ENCODE measurements around the gene EYA2.

EYA2 gene

DNA sequence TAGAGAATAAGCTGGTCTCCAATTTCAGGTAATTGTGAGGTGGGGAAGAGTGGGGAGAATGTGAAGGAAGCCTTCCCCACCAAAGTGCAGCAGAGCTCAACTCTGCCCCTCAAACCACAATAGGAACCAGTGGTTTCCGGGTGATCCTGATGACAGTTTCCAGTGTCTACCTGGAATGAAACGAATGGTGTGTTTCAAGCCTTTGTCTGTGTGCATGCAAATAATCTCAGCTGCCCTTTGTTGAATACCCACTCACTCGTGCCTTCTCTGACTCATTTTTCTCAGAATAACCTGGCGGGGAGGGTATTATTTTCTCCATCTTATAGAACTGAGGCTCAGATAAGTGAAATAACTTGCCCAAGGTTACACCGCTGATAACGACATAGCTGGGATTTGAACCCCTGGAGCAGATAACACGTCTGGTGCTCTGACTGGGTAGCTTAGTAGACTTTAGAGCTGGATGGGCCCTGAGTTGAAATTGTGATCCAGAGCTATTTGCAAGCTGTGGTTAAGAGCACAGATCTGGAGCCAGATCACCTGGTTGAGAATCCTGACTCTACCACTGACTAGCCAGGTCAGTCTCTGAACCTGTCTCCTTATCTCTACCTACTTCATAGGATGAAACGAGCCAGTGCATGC is 85.1 kb downstream of the EYA2 start:
- no peak for DNase-seq (ENCODE audit: low spot score)

DNA sequence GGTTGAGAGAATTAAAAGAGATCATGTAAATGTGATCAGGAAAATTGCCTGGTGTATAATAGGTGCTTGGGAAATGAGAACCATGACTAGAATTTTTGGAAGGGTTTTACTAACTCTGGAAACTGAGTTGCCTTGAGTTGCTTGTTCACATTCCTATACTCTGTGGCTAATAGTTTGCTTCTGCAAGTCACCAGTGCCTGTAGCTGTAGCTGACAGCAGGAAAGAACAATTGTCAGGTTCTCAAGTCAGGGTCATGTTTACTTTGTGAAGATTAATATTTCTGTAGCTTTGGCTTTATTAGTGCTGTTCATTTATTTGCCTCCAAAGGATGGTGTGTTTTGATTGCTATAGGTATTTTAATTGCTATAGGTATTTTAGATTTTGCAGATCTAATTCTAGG is 86.5 kb downstream of the EYA2 start:
- no peak for DNase-seq (ENCODE audit: low spot score)

DNA sequence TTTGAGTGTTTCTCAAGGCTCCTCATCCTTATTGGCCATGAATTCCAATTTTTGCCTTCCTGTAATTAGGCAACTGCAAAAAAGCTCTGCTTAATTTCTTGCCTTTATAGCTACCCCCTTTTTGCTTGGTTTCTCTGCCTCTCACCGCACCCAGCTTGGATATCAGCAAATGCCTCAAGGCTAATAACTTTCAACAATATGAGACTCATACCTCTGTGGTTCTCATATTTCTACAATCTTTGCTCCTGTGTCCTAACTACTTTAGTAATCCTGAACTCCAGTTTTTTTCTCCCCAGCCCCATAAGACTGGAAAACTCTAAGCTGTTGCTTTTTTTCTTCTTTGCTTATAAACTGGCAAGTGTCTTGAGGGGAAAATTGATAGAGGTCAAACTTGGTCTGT is 88.8 kb downstream of the EYA2 start:
- no peak for DNase-seq (ENCODE audit: low spot score)

DNA sequence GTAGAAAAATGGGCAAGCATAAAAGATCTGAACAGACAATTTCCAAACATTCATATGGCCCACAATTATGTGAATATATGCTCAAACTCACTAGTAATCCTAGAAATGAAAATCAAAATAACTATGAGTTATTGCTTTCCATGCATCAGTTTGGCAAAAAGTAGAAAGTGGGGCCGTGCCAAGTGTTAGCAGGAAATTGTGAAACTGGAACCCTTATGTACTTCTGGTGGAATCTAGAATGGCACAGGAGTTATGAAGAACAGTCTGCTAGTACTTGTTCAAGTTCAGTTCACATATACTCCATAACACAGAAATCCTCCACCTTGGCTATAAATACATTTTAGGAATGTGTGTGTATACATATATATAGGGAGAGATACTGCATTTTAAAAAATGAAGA is 89.8 kb downstream of the EYA2 start:
- DNase-seq (ENCODE audit: low spot score) = no peak

DNA sequence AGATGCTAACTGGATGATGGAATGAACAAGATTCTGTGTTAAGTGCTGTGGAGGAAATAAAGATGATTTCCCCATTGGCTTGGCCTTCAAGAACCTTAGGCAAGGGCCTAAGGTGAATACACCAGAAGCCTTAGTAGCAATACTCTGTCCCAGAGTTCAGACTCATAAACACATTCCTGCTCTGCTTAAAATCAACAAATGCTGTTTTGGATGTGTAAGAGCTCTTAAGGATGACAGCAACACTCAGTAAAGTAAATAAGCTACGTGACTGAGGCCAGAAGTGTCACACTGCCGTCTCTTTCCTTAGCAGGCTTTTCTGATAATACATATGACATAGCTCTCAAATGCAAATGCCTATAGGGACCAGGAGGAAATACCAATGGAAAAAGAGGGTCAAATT is 90.6 kb downstream of the EYA2 start:
- DNase-seq (ENCODE audit: low spot score) = no peak

DNA sequence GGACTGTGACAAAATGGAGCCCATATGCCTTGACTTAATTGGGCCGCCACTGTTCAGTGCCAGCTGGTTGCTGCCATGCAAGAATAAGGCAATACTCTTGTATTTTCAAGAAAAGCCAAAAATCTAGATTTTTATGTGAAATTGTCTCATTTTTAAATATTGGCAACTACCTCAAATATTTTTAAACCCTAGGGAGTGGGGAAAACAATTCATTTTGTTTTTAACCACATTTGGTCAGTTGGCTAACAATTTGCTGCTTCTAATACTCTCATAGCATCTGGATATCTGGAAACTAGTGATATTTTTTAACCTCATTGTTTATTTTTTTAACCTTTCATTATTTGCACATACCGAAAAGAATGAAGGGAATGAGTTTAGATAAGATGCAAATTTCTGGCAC is 91.0 kb downstream of the EYA2 start:
- DNase-seq (ENCODE audit: low spot score) = no peak

DNA sequence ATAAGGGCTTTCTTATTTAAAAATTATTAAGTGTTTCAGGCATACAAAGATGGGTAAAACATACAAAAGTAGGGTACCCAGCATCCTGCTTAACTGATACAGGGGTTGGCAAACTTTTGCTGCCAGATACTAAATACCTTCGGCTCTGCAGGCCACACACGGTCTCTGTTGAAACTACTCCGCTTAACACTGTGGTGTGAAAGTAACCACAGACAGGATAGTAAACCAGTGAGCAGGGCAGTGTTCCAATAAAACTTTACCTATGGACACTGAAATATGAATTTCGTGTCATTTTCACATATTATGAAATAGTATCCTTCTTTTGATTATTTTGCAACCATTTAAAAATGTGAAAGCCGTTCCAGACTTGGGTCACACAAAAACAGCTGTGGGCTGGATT is 92.4 kb downstream of the EYA2 start:
- no peak for DNase-seq (ENCODE audit: low spot score)

DNA sequence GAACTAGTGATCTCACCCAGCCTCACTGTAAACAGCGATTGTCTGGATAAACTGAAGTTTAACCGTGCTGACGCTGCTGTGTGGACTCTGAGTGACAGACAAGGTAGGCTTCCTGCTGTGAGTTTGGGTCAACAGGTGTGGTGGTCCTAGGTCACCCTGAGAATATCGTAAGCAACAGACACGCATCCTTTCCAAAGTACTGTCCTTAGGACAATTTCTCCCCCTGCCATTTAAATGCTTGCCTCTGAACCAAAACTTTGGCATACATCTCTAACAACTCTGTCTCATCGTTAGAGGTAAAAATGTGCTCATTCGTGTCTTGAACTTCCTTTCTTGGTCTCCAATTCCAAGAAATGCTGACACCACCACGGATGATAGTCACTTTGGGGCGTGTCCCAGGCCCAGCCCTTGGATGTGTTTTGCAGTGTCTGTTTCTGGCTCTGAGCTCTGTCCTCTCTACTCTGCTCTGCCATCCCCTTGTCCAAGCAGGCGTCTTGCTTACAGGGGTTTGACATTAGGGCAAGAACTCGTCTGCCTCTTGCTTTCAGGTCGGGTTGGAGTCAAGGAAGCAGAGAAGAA is 95.5 kb downstream of the EYA2 start:
- peak; percentile 17 for DNase-seq (ENCODE audit: low spot score)

DNA sequence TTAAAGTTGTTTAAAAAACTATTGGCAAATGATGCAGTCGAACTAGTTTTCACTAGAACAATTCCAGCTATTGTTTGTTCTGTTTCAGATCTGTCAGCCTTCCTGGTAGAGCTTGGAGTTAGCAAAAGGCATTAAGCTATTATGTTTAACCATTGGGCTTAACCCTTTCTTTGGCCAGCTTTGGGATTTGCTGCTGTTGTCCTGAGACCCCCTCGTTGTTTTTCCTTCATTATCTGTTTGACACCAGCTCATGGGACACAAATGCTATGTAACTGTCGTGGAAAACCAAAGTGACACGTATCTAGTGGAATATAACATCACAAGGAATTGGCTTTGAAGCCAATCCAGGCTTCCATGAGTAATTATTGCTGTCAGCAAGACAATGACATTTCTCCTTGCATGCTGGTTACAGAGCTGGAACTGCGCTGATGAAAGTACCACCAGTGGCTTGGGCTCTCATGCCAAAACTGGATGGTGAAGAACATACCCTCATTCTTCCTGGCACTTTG is 96.0 kb downstream of the EYA2 start:
- DNase-seq (ENCODE audit: low spot score) = no peak

DNA sequence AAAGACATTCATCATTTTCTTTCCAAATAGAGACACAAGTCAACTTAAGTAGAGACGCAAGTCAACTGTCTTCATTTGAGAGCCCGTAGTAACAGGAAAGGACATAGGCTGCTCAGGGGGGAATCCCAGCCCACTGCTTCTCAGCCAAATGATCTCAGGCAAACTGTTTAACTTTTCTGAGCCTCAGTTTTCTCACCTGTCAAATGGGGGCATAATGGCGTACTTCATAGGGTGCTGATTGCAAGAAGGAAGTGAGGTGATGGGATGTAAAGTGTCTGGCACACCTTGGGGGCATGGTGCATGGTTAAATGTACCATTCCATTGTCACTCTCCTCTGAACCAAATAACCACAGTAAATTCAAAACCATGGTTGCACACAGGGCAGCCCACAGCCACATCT is 96.5 kb downstream of the EYA2 start:
- no peak for DNase-seq (ENCODE audit: low spot score)

DNA sequence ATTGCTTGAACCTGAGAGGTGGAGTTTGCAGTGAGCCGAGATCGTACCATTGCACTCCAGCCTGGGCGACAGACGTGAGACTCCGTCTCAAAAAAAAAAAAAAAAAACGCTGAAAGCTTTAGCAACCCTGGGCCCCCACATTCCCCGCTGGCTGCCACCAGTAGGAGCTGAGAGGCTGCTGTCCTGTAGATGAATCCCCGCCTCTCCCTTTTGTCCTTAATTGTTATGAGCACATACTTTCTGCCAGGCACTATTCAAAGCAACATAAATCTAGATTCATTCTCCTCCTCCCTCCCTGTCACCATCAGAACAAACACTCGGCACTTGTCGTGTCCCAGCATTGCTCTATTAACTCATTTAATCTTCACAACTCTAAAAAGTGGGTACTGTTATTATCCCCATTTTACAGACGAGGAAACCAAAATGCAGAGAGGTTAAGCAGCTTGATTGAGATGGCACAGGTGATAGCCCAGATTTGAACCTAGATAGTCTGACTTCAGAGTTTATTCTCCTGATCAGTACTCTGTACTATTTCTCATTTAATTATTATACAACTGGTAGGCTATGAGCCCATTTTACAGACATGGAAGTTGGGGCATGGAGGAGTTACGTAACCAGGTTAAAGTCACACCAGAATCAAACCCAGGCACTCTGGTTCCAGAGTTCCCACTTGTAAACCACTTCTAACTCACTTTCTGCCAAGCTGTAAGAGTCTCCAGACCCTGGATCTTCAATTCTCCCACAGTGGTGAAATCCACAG is 97.4 kb downstream of the EYA2 start:
- no peak for DNase-seq (ENCODE audit: low spot score)

DNA sequence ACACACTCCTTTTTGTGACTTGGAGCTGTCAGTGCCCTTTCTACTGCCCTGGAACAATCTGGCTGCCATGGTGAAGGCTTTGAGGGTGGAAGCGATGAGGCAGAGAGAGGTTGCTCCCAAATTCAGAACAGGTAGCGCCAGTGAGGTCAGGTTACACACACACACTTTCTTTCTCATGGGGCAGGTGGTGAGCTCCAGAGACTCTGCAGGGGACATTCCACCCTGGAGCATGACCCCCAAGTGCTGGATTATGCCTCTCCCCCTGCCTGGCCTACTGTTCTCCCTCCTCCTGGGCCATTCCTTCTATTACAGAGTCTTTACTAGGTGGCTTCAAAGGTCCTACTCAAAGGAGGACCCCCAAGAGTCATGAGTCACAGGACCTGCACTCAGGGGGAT is 98.0 kb downstream of the EYA2 start:
- no peak for DNase-seq (ENCODE audit: low spot score)

DNA sequence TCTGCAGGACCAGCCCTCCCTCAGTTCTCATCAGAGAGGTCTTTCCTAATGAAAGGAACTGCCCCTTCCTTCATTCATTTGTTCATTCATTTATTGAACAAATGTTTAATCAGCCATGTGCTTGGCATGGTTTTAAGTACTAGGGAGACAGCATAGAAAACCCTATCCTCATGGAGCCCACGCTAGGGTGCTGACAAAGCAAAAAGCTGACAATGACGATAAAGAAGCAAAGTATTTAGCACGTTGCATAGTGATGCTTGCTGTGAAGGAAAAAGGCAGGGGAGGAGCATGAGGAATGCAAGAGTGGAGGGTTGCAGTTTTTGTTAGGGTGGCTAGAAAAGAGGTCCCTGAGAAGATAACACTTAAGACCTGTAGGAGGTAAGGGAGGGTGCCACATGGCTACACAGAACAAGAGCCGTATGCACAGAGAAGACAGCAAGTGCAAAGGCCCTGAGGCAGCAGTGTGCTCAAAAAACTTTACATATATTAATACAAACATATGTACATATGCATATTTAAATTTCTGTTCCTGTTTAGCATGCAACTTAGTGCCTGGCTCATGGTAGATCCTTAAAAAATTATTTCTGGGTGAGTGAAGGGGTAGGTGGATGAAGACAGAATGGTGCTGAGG is 98.9 kb downstream of the EYA2 start:
- no peak for DNase-seq (ENCODE audit: low spot score)

DNA sequence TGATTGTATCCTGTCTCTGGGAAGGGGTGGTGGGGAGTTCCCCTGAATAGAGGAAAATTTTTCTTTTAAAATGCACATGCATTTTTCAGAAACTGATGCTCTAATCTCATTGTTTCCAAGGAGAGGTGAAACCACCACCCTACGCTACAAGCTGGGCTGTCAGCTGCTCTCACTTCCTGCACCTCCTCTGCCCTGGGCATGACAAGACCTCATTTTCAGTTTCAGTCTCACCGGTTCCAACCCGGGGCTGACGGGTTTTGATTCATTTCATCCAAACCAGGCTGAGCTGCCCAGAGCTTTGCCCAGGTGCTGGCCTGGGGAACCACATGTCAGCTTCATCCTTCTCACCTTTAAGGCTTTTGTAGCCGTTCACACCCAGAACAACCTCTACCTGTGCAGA is 99.7 kb downstream of the EYA2 start:
- no peak for DNase-seq (ENCODE audit: low spot score)

DNA sequence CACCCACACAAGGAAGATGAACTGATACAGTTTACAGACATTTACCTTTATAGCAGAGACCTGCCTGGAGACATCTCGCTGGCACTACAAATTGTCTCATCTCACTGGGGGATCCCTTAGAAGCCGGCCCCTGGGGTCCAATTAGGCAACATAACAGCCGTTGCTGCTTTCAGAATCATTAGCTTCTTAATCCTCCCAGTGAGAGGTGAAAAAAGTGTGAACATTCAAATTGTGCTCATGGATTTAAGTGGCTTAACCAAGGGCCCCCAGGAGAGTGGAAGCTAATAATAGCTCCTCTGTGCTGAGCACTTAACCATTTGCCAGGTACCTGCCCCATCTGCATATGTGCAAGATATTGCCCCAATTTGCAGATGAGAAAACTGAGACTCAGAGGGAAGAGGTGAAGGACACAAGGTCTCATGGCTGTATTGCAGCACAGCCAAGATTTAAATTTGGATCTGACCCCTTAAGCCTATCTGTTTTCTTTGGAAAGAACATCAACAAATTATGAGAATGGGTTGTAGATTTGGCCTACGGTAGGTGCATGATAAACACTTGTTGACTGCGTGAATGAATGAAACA is 101.0 kb downstream of the EYA2 start:
- DNase-seq (ENCODE audit: low spot score) = no peak

DNA sequence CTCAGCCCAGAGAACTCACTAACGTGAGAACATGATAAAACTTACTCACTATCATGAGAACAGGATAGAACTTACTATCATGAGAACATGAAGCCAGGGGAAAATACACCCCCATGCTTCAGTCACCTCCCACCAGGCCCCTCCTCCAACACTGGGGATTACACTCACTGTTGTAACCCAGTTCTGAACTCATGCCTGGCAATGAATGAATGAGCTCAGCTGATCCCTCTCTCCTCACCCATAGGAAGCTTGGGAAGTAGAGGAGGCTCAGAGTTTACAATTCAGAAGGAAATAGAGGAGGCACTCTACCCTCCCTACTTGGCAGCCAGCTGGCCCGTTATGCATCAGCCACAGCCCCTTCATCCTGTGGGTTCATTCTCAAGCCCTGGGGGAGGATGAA is 102.5 kb downstream of the EYA2 start:
- no peak for DNase-seq (ENCODE audit: low spot score)

DNA sequence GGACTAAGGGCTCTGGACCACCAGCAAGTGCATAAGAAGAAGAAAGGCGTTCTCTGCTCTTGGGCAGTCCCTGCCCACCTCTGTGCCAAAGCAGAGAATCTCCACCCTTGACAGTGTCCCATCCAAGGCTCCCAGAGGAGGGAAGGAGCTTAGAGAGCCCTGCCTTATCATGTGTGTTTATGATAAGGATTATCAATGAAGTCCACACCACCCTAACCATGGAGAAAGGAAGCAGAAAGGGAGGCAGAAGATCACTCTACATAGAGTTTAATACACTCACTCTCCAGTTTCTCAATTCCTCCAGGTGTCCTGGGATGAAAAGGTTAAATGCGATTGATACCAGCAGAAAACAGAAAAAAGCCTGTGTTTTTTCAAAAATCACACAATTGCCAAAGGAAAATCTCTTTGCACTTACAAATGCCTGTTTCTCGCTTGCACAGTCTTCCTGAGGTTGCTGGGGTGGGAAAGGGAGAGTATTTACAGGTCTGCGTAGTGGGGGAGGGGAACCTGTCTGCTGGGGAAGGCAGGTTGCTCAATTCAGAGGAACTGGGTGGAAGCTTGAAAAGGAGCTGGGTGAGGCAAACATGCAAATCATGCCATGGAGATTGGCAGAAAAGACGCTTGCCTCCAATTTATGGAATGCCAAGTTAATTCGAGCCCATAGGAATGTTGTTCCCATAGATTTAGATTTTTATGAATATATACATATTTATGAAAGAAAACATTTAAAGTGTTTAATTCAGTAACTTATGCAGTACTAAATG is 104.0 kb downstream of the EYA2 start:
- no peak for DNase-seq (ENCODE audit: low spot score)

DNA sequence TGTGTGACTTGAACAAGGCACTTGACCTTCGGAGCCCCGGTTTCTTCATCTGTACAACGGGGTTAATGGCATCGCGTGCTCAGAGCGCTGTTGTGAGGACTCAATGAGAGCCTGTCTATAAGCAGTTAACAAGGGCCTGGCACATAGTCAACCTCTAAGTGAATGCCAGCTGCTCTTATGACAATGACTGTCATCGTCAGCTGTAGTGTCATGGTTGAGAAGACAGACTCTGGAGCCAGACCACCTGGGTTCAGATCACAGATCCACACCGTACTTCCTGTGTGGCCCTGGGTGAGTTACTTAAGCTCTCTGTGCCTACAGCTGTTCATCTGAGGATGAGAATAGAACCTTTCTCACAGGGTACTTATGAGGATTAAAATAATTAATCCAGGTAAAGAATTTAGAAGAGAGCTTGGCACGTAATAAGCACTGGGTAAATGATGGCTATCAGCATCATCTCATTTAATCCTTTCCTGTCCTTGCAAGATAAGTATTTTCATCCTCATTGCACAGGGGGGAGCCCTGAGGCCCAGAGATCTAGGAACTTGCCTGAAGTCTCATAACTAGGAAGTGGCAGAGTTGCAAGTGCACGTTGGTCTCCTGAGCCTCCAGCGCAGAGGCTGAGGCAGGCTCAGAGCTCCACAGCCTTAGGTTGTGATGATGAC is 105.3 kb downstream of the EYA2 start:
- no peak for DNase-seq (ENCODE audit: low spot score)

DNA sequence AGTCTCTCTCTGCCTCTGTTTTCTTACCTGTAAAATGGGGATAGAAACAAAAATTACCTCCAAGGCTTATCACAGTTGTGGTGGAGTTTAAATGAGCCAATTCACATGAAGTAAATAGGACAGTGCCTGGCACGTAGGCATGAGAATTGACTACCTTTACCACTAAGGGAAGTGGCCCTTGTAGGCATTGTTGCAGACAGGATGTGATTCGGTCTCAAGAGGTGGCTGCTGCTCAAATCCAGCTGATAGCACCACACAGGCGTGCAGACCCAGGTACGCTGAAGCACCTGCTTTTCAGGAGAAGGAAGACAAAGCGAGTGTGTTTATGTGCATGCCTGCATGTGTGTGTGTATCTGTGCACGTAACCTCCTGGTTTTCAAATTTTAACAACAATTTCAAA is 108.6 kb downstream of the EYA2 start:
- no peak for DNase-seq (ENCODE audit: low spot score)

DNA sequence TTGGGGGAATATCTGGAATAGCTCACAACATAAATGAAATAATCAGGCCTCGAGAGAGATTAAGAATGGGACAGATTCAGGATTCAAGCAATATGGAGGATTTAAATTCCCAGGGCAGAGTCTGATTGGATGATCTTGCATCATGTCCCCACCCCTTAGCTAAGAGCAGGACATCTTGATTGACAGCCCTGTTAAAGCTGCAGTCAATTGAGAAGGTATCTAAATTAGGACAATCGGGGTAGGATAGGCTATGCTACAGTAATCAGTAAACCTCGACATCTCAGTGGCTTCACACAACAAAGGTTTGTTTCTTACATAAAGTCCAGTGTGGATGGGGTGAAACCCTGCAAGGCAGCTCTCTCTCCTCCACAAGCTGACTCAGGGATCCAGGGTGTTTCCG is 109.5 kb downstream of the EYA2 start:
- no peak for DNase-seq (ENCODE audit: low spot score)
